Kidney glomerular epithelial cell (primary cell): ENCODE data around the gene LRFN4.

Source experiments
- DNase-seq: peaks from one replicate; lab custom pipeline; 2025; lab: John Stamatoyannopoulos, UW

LRFN4 gene

GRCh38 chr11:66845143-66845875, 11.6 kb upstream of the LRFN4 start:
- no peak for DNase-seq

GRCh38 chr11:66845876-66846212, 11.0 kb upstream of the LRFN4 start:
- DNase-seq: no peak

GRCh38 chr11:66846671-66847091, 10.2 kb upstream of the LRFN4 start:
- no peak for DNase-seq

GRCh38 chr11:66847461-66848232, 9.2 kb upstream of the LRFN4 start:
- no peak for DNase-seq

GRCh38 chr11:66848671-66849500, 8.0 kb upstream of the LRFN4 start:
- DNase-seq: no peak

- DNase-seq: no peak
Observed at GRCh38 chr11:66849501-66850234, 7.2 kb upstream of the LRFN4 start.

GRCh38 chr11:66850235-66850587, 6.7 kb upstream of the LRFN4 start:
- no peak for DNase-seq

GRCh38 chr11:66850588-66851238, 6.2 kb upstream of the LRFN4 start:
- no peak for DNase-seq

GRCh38 chr11:66851239-66851596, 5.6 kb upstream of the LRFN4 start:
- DNase-seq: no peak

- no peak for DNase-seq
Observed at GRCh38 chr11:66851698-66852465, 5.0 kb upstream of the LRFN4 start.

GRCh38 chr11:66852466-66853241, 4.2 kb upstream of the LRFN4 start:
- DNase-seq: no peak

- no peak for DNase-seq
Observed at GRCh38 chr11:66853242-66854229, 3.3 kb upstream of the LRFN4 start.

GRCh38 chr11:66854231-66854661, 2.6 kb upstream of the LRFN4 start:
- DNase-seq: no peak

GRCh38 chr11:66854729-66855211, 2.1 kb upstream of the LRFN4 start:
- no peak for DNase-seq

- DNase-seq: peak; percentile 77
Observed at GRCh38 chr11:66855574-66856495, 1.0 kb upstream of the LRFN4 start.

GRCh38 chr11:66857234-66857926, 516 bp downstream of the LRFN4 start:
- no peak for DNase-seq

GRCh38 chr11:66857927-66858185, 992 bp downstream of the LRFN4 start:
- DNase-seq: no peak
